DND-41 (cell line): ENCODE data around the gene OSGEP.

ENCODE experiments used
- EZH2 ChIP-seq: IDR thresholded peaks from 3 replicates; pipeline ENCODE4 v1.6.1; 2012; ENCODE audit warnings: borderline replicate concordance, low read depth, mild to moderate bottlenecking, moderate library complexity, low read length, inconsistent platforms; ENCODE audit not compliant: severe bottlenecking
- TF ChIP-seq, protein P1 (sequence below): IDR thresholded peaks from 2 replicates; pipeline ENCODE4 v1.5.1; 2012; ENCODE audit warnings: borderline replicate concordance, low read length, moderate library complexity, mild to moderate bottlenecking; ENCODE audit not compliant: poor library complexity, severe bottlenecking; ENCODE audit errors: extremely low read depth

DNA sequence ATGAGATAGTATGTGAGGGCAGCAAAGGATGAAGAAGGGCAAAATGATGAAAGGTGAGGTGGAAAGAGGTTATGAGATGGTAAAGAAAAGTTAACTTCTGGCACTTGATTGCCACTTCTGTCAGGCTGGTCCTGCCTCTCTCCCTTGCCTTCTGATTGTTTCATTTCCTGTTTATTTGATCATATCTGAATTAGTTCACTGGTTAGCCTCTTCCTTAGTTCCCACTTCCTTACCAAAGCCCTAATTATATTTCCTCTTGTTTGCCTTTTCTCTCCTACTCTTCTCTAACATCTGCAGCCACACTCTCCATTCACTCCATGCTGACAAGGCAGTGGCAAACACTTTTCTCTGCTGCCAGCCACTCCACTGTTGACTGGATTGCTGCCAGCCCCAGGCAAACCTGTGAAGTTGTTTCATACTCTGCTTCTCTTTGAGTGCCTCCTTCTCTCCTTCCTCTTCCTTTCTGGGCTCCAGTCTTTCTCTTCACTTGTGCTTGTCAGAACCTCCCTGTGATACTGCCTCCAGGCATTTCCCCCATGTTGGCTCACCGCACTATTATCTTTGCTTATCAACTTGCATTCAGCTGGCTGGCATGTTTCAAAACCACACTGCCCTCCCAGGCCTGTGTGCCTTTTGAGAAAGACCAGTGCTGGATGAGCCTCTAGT, 22.7 kb upstream of the OSGEP start:
- TF ChIP-seq, protein P1, sequence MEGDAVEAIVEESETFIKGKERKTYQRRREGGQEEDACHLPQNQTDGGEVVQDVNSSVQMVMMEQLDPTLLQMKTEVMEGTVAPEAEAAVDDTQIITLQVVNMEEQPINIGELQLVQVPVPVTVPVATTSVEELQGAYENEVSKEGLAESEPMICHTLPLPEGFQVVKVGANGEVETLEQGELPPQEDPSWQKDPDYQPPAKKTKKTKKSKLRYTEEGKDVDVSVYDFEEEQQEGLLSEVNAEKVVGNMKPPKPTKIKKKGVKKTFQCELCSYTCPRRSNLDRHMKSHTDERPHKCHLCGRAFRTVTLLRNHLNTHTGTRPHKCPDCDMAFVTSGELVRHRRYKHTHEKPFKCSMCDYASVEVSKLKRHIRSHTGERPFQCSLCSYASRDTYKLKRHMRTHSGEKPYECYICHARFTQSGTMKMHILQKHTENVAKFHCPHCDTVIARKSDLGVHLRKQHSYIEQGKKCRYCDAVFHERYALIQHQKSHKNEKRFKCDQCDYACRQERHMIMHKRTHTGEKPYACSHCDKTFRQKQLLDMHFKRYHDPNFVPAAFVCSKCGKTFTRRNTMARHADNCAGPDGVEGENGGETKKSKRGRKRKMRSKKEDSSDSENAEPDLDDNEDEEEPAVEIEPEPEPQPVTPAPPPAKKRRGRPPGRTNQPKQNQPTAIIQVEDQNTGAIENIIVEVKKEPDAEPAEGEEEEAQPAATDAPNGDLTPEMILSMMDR, result no peak
- TF ChIP-seq EZH2, result no peak
